AG09309 (cell line): ENCODE results near the gene LRRK1.

ENCODE experiments used
- DNase-seq: peaks from one replicate; pipeline ENCODE4 v3.0.0-alpha.2; 2010; ENCODE audit warnings: low read depth
- H3K4me3 ChIP-seq: 2 replicates; pipeline ENCODE4 v1.5.1; 2011; ENCODE audit warnings: mild to moderate bottlenecking, low read depth, low read length, moderate library complexity; ENCODE audit not compliant: control insufficient read depth
- TF ChIP-seq, protein P1 (sequence below): IDR thresholded peaks from 2 replicates; pipeline ENCODE4 v1.5.1; 2011; ENCODE audit warnings: mild to moderate bottlenecking, low read depth, low read length, inconsistent platforms; ENCODE audit not compliant: insufficient read depth, control insufficient read depth; ENCODE audit errors: missing control alignments

The LRRK1 gene

DNA sequence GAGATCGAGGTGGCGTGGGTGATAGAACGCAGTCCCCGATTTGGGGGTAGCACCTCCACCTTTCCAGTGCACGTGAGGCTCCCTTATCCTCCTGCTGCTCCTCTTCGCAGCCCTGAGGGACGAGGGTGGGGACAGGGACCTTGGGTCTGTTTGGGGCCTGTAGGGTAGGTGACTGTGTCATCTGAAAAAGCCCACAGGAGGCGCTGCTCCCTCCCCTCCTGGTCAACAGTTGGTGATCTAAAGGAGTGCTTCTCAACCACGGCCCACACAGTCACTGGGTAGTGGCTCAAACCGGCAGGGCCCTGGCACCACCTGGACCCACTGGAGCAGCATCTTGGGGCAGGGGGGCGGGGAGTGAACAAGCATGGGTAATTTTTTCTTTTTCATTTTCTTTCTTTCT, 7.1 kb downstream of the LRRK1 start:
- no peak for DNase-seq
- TF ChIP-seq, protein P1, sequence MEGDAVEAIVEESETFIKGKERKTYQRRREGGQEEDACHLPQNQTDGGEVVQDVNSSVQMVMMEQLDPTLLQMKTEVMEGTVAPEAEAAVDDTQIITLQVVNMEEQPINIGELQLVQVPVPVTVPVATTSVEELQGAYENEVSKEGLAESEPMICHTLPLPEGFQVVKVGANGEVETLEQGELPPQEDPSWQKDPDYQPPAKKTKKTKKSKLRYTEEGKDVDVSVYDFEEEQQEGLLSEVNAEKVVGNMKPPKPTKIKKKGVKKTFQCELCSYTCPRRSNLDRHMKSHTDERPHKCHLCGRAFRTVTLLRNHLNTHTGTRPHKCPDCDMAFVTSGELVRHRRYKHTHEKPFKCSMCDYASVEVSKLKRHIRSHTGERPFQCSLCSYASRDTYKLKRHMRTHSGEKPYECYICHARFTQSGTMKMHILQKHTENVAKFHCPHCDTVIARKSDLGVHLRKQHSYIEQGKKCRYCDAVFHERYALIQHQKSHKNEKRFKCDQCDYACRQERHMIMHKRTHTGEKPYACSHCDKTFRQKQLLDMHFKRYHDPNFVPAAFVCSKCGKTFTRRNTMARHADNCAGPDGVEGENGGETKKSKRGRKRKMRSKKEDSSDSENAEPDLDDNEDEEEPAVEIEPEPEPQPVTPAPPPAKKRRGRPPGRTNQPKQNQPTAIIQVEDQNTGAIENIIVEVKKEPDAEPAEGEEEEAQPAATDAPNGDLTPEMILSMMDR, result no peak

DNA sequence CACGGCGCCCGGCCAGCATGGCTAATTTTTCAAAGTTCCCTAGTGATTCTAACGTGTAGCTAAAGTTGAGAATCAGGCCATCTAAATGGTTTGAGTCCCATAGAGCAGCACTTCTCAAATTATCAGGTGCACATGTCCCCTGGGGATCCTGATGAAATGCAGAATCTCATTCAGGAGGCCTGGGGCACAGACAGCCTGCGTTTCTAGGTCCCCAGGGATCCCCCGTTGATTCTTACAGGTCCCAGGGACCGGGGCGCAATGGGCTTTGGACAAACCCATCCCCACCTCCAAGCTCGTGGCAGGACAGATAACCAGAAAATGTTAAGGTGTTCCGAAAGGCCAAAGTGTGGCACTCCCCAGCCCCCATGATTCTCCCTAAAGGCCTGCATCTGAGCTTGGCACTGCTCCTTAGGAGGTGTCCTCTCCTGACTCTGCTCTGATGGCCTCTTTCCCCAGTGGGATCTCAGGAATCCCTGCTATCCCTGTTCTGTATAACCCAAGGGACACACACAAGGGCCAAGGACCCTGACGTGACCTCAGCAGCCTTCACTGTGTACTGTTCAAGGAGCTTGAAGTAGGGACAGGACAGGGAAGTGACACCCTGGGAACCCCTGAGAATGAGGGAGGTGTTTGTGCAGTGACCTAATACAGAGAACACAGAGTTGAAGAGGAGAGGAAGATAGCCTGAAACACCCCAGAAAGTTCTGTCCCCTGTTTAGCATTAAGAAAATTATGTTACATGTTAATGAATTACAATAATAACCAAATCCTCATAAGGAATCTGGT, 8.0 kb downstream of the LRRK1 start:
- TF ChIP-seq, protein P1, result no peak
- no peak for DNase-seq
- H3K4me3 ChIP-seq, result no peak overlapping the region

More for the DNA sequence above, 7.1 kb downstream of the LRRK1 start:
- no peak overlapping the region for H3K4me3 ChIP-seq

DNA sequence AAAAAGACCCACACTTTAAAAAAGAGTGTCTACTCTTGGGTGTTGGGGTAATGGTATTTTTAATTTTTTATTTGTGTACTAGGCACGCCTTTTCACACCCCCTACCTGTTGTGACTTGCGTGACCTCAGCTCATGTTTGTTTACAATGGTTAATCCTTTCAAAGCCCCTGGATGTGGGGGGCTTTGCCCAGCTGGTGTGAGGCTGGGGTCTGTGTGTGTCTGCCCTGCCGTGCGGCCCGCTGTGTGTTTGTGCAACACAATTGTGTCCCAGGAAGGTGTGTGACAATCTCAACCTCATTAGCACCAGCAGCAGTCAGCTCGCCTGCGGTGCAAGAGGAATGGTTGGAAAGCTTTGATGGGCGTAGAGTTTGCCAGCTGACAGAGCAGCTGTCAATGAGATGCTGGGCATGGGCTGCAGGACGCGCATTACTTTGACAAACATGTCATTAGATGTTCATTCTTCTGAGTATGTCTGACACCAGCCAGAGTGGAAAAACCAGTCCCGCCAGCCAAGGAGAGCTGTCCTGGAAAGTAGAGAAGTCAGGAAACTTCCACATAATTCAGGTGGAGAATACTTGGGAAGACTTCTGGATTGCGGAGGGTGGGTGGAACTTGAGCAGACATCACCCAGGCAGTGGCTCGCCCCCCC, 9.6 kb downstream of the LRRK1 start:
- TF ChIP-seq, protein P1, result no peak
- no peak overlapping the region for H3K4me3 ChIP-seq
- no peak for DNase-seq

DNA sequence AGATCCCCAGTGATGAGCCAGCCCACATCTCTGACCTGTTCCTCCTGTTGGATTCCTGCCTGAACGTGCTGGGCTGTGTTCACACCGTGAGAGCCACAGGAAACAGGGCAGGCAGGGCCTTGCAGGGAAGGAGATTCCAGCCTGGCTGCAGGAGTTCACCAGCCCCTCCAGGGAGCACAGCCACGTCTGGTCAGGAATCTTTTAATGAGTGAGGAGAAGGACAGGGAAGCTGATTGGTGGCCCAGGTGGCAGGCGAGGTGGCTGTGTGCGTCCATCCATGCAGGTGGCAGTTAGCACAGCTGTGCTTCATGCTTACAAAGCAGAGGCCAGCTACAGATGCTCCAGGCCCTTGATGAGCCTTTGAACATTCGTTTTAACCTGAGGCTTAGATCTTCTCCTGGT, 10.5 kb downstream of the LRRK1 start:
- TF ChIP-seq, protein P1, result no peak
- no peak overlapping the region for H3K4me3 ChIP-seq
- DNase-seq, result no peak

DNA sequence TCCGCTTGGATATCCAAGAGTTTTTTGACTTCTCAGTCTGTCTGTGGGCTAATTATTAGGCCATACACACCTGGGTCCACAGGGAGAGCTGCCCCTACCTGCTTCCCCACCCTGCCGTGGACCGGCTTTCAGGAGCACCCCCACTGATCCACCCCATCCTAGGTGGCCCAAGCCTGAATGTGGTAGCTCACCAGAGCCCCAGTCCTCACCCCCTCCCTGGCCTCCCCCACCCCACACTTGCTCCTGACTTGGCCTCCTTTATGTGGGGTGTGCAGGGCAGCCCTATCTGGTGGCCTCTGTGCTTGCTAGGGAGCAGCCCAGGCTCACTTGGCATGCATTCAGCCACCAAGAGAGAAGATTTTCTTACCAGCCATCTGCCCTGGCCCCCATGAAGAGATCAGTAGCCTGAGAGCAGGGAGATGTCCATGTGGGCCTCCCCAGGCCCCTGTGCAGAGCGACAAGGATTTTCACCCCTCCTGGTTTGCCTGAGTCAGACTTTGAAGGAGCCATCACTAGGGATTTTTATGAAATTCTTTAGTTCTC, 11.2 kb downstream of the LRRK1 start:
- TF ChIP-seq, protein P1, result no peak
- no peak overlapping the region for H3K4me3 ChIP-seq
- DNase-seq, result no peak

DNA sequence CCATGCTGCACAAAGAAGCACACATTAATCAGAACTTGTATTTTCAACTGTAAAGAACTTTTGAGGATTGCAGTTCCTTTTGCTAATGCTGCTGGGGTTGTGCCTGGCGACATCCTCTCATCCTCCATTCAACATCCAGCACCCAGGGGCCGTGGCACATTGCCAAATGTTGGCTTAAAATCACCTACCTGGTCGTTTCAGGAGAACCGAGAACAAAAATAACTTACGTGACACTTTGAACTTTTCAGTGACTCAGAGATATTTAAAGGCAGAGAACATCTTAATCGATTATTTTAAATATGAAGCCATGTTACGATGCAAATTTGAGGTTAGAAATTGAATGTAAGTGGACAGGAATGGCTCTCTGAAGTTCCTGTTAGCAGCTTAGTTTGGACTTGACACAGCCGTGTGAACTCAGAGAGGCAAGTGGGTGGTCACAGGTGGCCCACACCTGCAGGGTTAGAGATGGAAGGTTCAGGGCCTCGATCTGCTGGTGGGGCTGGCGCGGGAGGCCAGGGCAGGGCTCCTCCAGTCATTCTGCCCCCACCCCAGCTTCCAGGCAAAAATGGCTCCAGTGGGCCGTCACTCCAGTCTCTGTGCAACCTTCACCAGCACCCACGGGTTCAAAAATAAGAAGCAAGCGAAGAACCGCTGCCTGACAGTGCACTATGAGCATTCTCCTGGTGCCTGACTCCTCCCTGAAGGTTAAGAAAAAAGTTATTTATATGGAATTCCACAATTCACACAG, 12.2 kb downstream of the LRRK1 start:
- no peak overlapping the region for H3K4me3 ChIP-seq
- TF ChIP-seq, protein P1, result no peak
- DNase-seq, result no peak
